Measurements from ENCODE around the gene FHIT.

FHIT gene

DNA sequence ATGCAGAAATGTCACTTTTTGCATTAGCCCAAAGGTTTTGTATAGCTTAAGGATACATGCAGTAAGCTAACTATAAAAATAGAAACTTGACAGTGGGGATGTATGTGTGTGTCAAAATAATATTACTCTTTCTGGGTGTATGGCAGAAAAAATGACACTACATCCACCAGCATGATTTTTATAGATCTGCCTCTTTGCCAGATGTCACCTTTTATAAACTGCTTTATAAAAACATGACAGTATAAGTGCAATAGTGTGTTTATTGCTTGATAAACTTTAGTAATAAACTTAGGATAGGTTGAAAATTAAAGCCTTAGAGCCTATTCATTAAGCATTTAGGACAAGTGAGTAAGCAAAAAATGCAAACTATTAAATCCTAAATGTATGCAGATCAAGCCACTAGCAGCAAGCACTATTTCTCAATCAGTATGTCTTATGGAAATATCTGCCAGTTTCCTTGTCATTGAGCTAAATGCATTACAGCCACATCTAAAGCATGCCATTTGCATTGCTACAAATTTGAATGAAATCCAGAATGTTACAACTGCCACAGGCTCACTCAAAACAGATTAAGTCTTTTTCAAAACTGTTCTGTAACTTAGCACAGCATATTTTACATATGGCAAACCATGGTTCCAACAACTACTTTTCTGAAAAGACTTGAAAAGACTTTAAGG, 935.0 kb downstream of the FHIT start:
- Histone ChIP-seq H3K27ac (ENCODE audit: low read depth, low read length) (no peak overlapping the region), H3K9me3 (ENCODE audit: low read length) (no peaks in the 10 kb centered on the region), H3K9ac (ENCODE audit: low read length) (no peak overlapping the region), H3K4me1 (ENCODE audit: insufficient read depth, low read length) (no peaks in the 10 kb centered on the region), H3K36me3 (ENCODE audit: insufficient read depth, low read length) (no peaks in the 10 kb centered on the region), H3K27me3 (ENCODE audit: control insufficient read depth in 1 of 2, insufficient read depth in 2 of 2, low read length in 2 of 2) (no peaks in the 10 kb centered on the region), H3K4me3 (ENCODE audit: low read depth in 1 of 2, low read length in 2 of 2) (no peak overlapping the region)

DNA sequence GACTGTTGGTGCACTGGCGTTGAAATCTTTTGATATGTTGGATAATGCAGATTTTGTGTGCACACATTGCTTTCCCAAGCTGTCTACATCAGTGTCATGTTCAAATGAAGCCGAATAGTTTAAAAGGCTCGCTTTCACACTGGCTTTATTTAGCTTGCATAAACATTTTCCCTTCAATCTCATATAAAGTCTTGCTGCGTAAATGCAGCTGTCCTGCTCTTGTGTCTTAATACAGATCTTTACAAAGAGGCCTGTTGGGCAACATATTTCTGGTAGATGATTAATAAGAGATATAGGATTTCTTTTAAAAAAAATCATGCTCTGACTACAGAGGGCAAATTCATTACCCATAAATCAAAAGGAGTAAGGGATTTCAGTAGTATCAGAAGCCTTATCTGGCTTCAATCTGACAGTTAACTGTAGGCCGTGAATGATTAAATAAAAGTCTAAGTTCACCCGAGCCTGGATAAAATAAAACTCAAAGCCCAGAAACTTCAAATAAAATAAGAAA, 937.2 kb downstream of the FHIT start:
- no peaks in the 10 kb centered on the region for H3K4me1 ChIP-seq (ENCODE audit: insufficient read depth, low read length)
- no peaks in the 10 kb centered on the region for H3K9me3 ChIP-seq (ENCODE audit: low read length)
- no peaks in the 10 kb centered on the region for H3K27me3 ChIP-seq (ENCODE audit: control insufficient read depth in 1 of 2, insufficient read depth in 2 of 2, low read length in 2 of 2)
- H3K36me3 ChIP-seq (ENCODE audit: insufficient read depth, low read length) = no peaks in the 10 kb centered on the region
- H3K4me3 ChIP-seq (ENCODE audit: low read depth in 1 of 2, low read length in 2 of 2) = no peak overlapping the region
- H3K27ac ChIP-seq (ENCODE audit: low read depth, low read length) = no peak overlapping the region
- no peak overlapping the region for H3K9ac ChIP-seq (ENCODE audit: low read length)

DNA sequence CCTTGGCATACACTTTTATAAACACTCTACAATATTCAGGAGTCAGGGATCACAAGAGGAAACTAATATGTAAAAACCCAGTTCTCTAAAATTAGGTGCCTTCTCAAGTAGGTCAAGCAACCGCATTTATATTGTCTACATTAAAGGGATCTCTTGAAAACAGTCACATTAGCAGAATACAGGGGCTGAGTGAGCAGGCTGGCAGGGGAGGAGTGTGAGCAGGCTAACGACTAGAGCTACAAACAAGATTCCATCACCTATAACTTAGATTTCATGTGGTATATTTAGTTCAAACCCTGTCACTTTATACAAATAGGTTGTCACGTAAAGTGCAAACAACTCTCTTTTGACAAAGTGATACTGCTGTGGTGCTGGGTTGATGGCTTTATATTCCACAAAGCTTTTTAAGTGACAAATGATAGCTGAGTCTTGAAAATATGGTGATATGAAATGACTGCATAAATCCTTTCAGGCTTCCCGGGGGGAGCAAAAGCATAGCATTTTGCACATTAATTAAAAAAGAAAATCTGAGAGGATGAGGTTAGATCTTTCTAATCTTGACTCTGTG, 937.9 kb downstream of the FHIT start:
- no peaks in the 10 kb centered on the region for H3K27me3 ChIP-seq (ENCODE audit: control insufficient read depth in 1 of 2, insufficient read depth in 2 of 2, low read length in 2 of 2)
- H3K36me3 ChIP-seq (ENCODE audit: insufficient read depth, low read length) = no peaks in the 10 kb centered on the region
- no peak overlapping the region for H3K4me3 ChIP-seq (ENCODE audit: low read depth in 1 of 2, low read length in 2 of 2)
- no peaks in the 10 kb centered on the region for H3K4me1 ChIP-seq (ENCODE audit: insufficient read depth, low read length)
- no peak overlapping the region for H3K9ac ChIP-seq (ENCODE audit: low read length)
- H3K27ac ChIP-seq (ENCODE audit: low read depth, low read length) = no peak overlapping the region
- H3K9me3 ChIP-seq (ENCODE audit: low read length) = no peaks in the 10 kb centered on the region

DNA sequence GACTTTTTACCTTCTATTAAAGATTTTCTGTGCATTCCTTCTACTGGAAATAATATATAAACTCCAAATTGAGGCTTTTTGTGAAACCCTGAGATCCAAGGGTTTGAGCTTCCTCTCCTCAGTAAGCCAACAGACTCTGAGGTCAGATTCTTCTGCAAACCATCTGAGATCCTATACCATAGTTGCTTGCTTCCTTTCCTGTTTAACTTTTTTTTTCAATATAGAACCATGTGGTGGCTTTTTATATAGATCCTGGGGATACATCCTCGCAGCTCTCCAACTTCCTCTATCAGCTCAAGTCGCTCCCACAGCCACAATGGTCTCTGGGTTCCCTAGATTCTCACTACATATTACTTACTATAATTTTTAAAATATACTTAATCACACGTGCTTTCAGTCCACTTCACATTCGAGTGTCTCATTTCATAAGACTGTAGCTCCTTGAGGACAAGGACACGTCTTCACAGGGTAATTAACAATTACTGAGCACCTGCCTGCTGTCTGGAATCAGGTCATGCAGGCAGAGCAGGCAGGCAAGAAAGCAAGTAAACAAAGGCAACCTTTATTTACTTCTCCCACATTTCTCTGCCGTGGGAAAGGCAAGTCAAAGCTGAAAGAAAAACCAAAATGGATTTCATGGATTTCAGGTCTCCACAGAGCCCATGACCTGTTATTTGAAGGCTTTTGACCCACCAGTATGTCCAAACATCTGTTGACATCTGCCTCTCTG, 941.5 kb downstream of the FHIT start:
- no peaks in the 10 kb centered on the region for H3K27me3 ChIP-seq (ENCODE audit: control insufficient read depth in 1 of 2, insufficient read depth in 2 of 2, low read length in 2 of 2)
- H3K4me3 ChIP-seq (ENCODE audit: low read depth in 1 of 2, low read length in 2 of 2) = no peak overlapping the region
- no peaks in the 10 kb centered on the region for H3K4me1 ChIP-seq (ENCODE audit: insufficient read depth, low read length)

DNA sequence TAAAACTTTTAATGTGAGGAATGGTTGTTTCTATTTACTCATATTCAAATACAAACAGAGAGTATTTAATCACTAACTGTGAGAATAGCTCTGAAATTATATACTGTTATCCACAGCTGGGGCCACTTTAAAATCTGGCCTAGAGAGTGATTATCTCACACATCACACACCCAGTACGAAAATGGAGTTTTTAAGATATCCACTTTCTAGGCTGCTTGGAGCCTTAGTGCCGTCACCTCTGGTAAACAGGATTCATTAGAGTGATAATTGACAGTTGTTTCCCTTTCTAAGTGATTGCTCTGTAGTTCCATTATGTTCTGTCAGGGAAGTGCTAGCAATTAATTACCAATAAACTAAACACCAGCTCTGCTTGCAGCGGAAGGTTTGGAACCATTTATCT, 942.4 kb downstream of the FHIT start:
- Histone ChIP-seq H3K27ac (ENCODE audit: low read depth, low read length) (no peak overlapping the region), H3K4me1 (ENCODE audit: insufficient read depth, low read length) (no peaks in the 10 kb centered on the region), H3K4me3 (ENCODE audit: low read depth in 1 of 2, low read length in 2 of 2) (no peak overlapping the region), H3K36me3 (ENCODE audit: insufficient read depth, low read length) (no peaks in the 10 kb centered on the region), H3K9me3 (ENCODE audit: low read length) (no peaks in the 10 kb centered on the region), H3K9ac (ENCODE audit: low read length) (no peak overlapping the region), H3K27me3 (ENCODE audit: control insufficient read depth in 1 of 2, insufficient read depth in 2 of 2, low read length in 2 of 2) (no peaks in the 10 kb centered on the region)

More for the DNA sequence above, 941.5 kb downstream of the FHIT start:
- Histone ChIP-seq H3K27ac (ENCODE audit: low read depth, low read length) (no peak overlapping the region), H3K36me3 (ENCODE audit: insufficient read depth, low read length) (no peaks in the 10 kb centered on the region), H3K9me3 (ENCODE audit: low read length) (no peaks in the 10 kb centered on the region), H3K9ac (ENCODE audit: low read length) (no peak overlapping the region)

DNA sequence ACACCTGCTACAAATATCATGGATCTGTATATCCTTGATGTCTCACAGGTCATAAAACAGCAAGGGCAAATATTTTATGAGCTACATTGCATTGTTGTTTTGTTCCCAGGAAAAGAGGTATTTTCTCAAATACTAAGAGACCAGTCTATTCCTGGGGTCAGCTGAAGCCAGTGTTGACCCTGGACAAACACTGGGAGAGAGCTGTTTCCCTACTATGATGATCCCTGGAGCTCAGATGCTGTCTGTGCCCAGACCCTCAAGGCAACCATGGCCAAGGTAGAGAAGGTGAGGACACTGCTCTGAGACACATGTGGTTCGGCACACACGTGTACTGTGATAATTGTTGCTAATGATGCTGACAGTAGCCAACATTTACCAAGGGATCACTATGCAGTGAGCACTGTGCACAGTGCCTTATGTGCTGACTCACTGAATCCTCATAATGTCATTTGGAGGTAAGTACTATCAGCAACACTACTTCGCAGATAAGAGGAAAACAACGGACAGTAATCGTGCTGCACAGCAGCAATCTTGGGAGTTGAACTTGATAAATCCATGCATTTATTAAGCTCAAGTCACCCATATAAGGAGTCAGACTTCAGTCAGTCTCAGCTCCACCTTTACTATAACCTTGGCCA, 943.6 kb downstream of the FHIT start:
- Histone ChIP-seq H3K36me3 (ENCODE audit: insufficient read depth, low read length) (no peaks in the 10 kb centered on the region), H3K4me1 (ENCODE audit: insufficient read depth, low read length) (no peaks in the 10 kb centered on the region), H3K27me3 (ENCODE audit: control insufficient read depth in 1 of 2, insufficient read depth in 2 of 2, low read length in 2 of 2) (no peaks in the 10 kb centered on the region), H3K27ac (ENCODE audit: low read depth, low read length) (no peak overlapping the region), H3K9ac (ENCODE audit: low read length) (no peak overlapping the region), H3K4me3 (ENCODE audit: low read depth in 1 of 2, low read length in 2 of 2) (no peak overlapping the region), H3K9me3 (ENCODE audit: low read length) (no peaks in the 10 kb centered on the region)

DNA sequence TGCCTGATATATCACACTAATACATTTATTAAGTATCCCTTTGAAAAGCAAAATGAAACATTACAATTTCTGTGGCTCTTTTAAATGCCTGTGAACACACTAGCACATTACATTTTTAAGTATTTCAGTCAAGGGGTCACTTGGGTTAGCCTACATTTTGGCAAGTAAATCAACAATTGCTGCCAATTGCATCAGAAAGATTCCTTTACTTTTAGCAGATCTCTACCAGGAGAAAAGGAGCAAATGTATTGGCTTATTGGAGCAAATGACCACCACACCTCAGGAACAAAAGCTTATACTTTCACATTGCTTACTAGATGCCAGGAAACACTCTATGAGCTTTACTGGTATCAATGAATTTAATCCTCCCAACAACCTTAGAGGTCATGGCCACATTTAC, 947.1 kb downstream of the FHIT start:
- H3K9me3 ChIP-seq (ENCODE audit: low read length) = no peaks in the 10 kb centered on the region
- H3K9ac ChIP-seq (ENCODE audit: low read length) = no peak overlapping the region
- H3K27me3 ChIP-seq (ENCODE audit: control insufficient read depth in 1 of 2, insufficient read depth in 2 of 2, low read length in 2 of 2) = no peaks in the 10 kb centered on the region
- H3K27ac ChIP-seq (ENCODE audit: low read depth, low read length) = no peak overlapping the region
- H3K4me3 ChIP-seq (ENCODE audit: low read depth in 1 of 2, low read length in 2 of 2) = no peak overlapping the region
- no peaks in the 10 kb centered on the region for H3K36me3 ChIP-seq (ENCODE audit: insufficient read depth, low read length)
- H3K4me1 ChIP-seq (ENCODE audit: insufficient read depth, low read length) = no peaks in the 10 kb centered on the region

DNA sequence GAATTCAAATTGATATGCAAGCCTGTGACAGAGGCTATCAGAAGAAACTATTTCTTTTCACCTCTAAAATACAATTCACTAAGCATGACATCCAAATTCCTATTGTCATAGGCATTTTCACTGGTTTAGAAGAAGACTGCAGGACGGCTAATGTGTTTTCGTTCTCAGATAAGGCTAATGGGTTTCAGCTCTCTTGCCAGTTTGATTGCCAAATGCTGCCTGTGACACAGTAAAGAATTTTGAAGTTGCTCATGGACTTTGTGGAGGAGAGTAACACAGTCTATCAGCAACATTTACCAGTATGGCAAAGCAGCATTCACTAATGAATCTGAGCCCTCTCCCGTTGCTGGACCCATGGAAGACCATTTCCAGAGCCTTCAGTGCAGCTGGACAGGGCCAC, 948.1 kb downstream of the FHIT start:
- Histone ChIP-seq H3K27ac (ENCODE audit: low read depth, low read length) (no peak overlapping the region), H3K36me3 (ENCODE audit: insufficient read depth, low read length) (no peaks in the 10 kb centered on the region), H3K9me3 (ENCODE audit: low read length) (no peaks in the 10 kb centered on the region), H3K4me1 (ENCODE audit: insufficient read depth, low read length) (no peaks in the 10 kb centered on the region), H3K4me3 (ENCODE audit: low read depth in 1 of 2, low read length in 2 of 2) (no peak overlapping the region), H3K9ac (ENCODE audit: low read length) (no peak overlapping the region), H3K27me3 (ENCODE audit: control insufficient read depth in 1 of 2, insufficient read depth in 2 of 2, low read length in 2 of 2) (no peaks in the 10 kb centered on the region)

DNA sequence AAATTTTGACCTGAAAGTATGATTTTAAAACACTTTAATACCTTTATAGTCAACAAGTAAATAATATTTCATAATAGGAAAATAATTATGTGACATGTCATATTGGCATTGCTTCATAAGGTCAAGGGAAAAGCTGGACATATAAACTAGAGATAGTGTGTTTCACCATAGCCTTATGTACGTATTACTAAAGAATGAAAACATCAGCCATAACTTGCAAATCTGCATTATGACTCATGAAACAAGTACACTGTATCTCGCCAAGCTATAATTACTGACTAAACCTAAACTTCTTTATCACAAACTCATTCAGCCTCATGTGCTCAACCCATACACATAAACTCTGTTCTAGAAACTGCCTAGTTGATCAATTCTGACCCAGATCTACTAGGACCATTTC, 950.1 kb downstream of the FHIT start:
- Histone ChIP-seq H3K27ac (ENCODE audit: low read depth, low read length) (no peak overlapping the region), H3K4me1 (ENCODE audit: insufficient read depth, low read length) (no peaks in the 10 kb centered on the region), H3K4me3 (ENCODE audit: low read depth in 1 of 2, low read length in 2 of 2) (no peak overlapping the region), H3K9me3 (ENCODE audit: low read length) (no peaks in the 10 kb centered on the region), H3K36me3 (ENCODE audit: insufficient read depth, low read length) (no peaks in the 10 kb centered on the region), H3K9ac (ENCODE audit: low read length) (no peak overlapping the region), H3K27me3 (ENCODE audit: control insufficient read depth in 1 of 2, insufficient read depth in 2 of 2, low read length in 2 of 2) (no peaks in the 10 kb centered on the region)

DNA sequence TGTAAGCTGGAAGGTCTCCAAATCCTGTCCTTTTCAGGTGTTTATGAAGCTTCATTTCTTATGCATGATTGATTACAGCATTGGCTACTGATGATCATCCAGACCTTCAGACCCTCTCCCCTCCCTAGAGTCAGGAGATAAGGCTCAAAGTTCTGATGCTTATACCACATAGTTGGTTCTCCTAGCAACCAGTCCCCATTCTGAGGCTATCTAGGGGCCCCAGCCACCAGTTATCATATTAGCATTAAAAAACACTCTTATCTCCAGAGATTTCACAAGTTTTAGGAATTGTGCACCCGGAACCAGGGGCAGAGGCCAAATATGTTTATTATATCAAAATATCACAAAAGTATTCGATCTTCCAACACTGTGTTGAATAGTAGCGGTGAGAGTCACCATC, 953.1 kb downstream of the FHIT start:
- H3K27me3 ChIP-seq (ENCODE audit: control insufficient read depth in 1 of 2, insufficient read depth in 2 of 2, low read length in 2 of 2) = no peaks in the 10 kb centered on the region
- no peak overlapping the region for H3K27ac ChIP-seq (ENCODE audit: low read depth, low read length)
- no peak overlapping the region for H3K4me3 ChIP-seq (ENCODE audit: low read depth in 1 of 2, low read length in 2 of 2)
- H3K9me3 ChIP-seq (ENCODE audit: low read length) = no peaks in the 10 kb centered on the region
- H3K9ac ChIP-seq (ENCODE audit: low read length) = no peak overlapping the region
- no peaks in the 10 kb centered on the region for H3K36me3 ChIP-seq (ENCODE audit: insufficient read depth, low read length)
- no peaks in the 10 kb centered on the region for H3K4me1 ChIP-seq (ENCODE audit: insufficient read depth, low read length)

DNA sequence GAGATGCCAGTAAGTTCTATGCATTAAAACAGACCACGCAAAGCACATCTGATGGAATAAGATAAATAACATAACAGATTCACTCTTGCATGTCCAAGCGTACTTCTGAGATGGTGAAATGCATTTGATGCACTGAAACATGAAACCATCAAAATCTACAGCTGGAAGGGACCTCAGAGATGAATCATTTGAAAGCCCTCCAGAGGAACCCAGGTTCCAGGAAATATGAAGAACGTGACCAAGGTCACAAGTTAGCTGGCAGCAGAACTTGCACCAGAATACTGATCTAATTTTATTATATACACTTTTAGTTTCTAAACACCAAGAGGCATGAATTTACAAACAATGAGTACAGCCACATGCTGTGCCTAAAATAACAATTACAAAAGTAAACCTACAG, 957.1 kb downstream of the FHIT start:
- Histone ChIP-seq H3K9ac (ENCODE audit: low read length) (no peak overlapping the region), H3K27me3 (ENCODE audit: control insufficient read depth in 1 of 2, insufficient read depth in 2 of 2, low read length in 2 of 2) (no peaks in the 10 kb centered on the region), H3K4me1 (ENCODE audit: insufficient read depth, low read length) (no peaks in the 10 kb centered on the region), H3K27ac (ENCODE audit: low read depth, low read length) (no peak overlapping the region), H3K9me3 (ENCODE audit: low read length) (no peaks in the 10 kb centered on the region), H3K4me3 (ENCODE audit: low read depth in 1 of 2, low read length in 2 of 2) (no peak overlapping the region), H3K36me3 (ENCODE audit: insufficient read depth, low read length) (no peaks in the 10 kb centered on the region)
